OCI-LY3 (cell line): ENCODE measurements around the gene GALNT1.
"Not testable (repeated sequence)": the region's sequence is repeated elsewhere in the genome, so short reads cannot be mapped to it uniquely, and the experiment has no call there.

ENCODE experiments used
- H2AFZ ChIP-seq: fragments of 200-600, 300-600 bp; shearing (Covaris generic); 2 replicates; pipeline ENCODE4 v1.6.0; 2014; ENCODE audit warnings: antibody characterized with exemption, low read depth, low read length
- H3K27ac ChIP-seq: fragments of 200-600, 300-600 bp; sonication (generic); 2 replicates; pipeline ENCODE4 v1.5.1; 2014; ENCODE audit warnings: mild to moderate bottlenecking, low read length, moderate library complexity, mixed read lengths
- H3K27me3 ChIP-seq: fragments of 200-600, 300-600 bp; sonication (generic); 2 replicates; pipeline ENCODE4 v1.6.1; 2014; ENCODE audit warnings: low read depth, low read length, mixed read lengths
- H3K36me3 ChIP-seq: fragments of 200-600, 300-600 bp; sonication (generic); replicated peaks from 2 replicates; pipeline ENCODE3; 2014; ENCODE audit warnings: low read depth, low read length, mixed read lengths
- H3K4me1 ChIP-seq: fragments of 300-600, 200-600 bp; sonication (generic); 2 replicates; pipeline ENCODE4 v1.6.1; 2014; ENCODE audit warnings: low read length, mixed read lengths
- H3K4me2 ChIP-seq: fragments of 200-600, 300-600 bp; sonication (generic); 2 replicates; pipeline ENCODE4 v1.6.1; 2014; ENCODE audit warnings: low read length, mixed read lengths
- H3K4me3 ChIP-seq: fragments of 300-600, 200-600 bp; sonication (generic); 2 replicates; pipeline ENCODE4 v1.5.1; 2014; ENCODE audit warnings: antibody characterized with exemption, mild to moderate bottlenecking, low read length, moderate library complexity
- H3K79me2 ChIP-seq: fragments of 300-600, 200-600 bp; shearing (Covaris generic); 2 replicates; pipeline ENCODE4 v1.6.1; 2014; ENCODE audit warnings: mild to moderate bottlenecking, low read length, mixed read lengths
- H3K9ac ChIP-seq: fragments of 300-600, 200-600 bp; shearing (Covaris generic); 2 replicates; pipeline ENCODE4 v1.6.0; 2014; ENCODE audit warnings: mild to moderate bottlenecking, low read length, moderate library complexity
- H3K9me3 ChIP-seq: fragments of 200-600, 300-600 bp; shearing (Covaris generic); 2 replicates; pipeline ENCODE4 v1.6.1; 2014; ENCODE audit warnings: low read length, mixed read lengths; ENCODE audit not compliant: insufficient read depth
- H4K20me1 ChIP-seq: fragments of 200-600, 300-600 bp; sonication (generic); 2 replicates; pipeline ENCODE4 v1.6.1; 2016; ENCODE audit warnings: low read length, mixed read lengths; ENCODE audit not compliant: insufficient read depth
- CTCF ChIP-seq: fragments of 200-600, 300-600 bp; sonication (generic); IDR thresholded peaks from 2 replicates; pipeline ENCODE4 v1.5.1; 2014; ENCODE audit warnings: antibody characterized with exemption, low read length, low read depth
- EZH2phosphoT487 ChIP-seq: fragments of 200-600 bp; shearing (Covaris generic); IDR thresholded peaks from 2 replicates; pipeline ENCODE4 v1.6.1; 2018; ENCODE audit warnings: antibody characterized with exemption, mixed run types, low read depth

GALNT1 gene

GRCh38 chr18:35572644-35573043 lies 8.9 kb upstream of the GALNT1 start:
- peaks cover 11% of the 10 kb centered on the region; the same call in 1 of the 2 replicates for H3K9me3 ChIP-seq
- 0 out of 2 replicates have a peak, but pooled peaks cover 4% of the 10 kb centered on the region for H3K27me3 ChIP-seq
- no peak overlapping the region for H2AFZ ChIP-seq
- TF ChIP-seq CTCF: no peak
- no peak for TF ChIP-seq EZH2phosphoT487
- no peak overlapping the region for H3K4me3 ChIP-seq
- no peak overlapping the region for H3K4me2 ChIP-seq
- H4K20me1 ChIP-seq: no peaks in the 10 kb centered on the region
- H3K27ac ChIP-seq: no peak overlapping the region
- H3K4me1 ChIP-seq: peaks cover 12% of the 10 kb centered on the region
- no peaks in the 10 kb centered on the region for H3K79me2 ChIP-seq
- H3K9ac ChIP-seq: no peak overlapping the region
- H3K36me3 ChIP-seq: peaks cover 8% of the 10 kb centered on the region

- Histone ChIP-seq H3K4me2 (no peak overlapping the region), H3K9me3 (peaks cover 11% of the 10 kb centered on the region; the same call in 1 of the 2 replicates), H3K27ac (no peak overlapping the region), H3K79me2 (no peaks in the 10 kb centered on the region), H4K20me1 (no peaks in the 10 kb centered on the region), H3K4me1 (peaks cover 17% of the 10 kb centered on the region), H2AFZ (no peak overlapping the region), H3K4me3 (no peak overlapping the region), H3K36me3 (peaks cover 8% of the 10 kb centered on the region), H3K27me3 (peaks cover 9% of the 10 kb centered on the region), H3K9ac (no peak overlapping the region)
- TF ChIP-seq EZH2phosphoT487 (no peak), CTCF (no peak)
These were observed 8.0 kb upstream of the GALNT1 start for GRCh38 chr18:35573531-35573930.

GRCh38 chr18:35576240-35576845 lies 5.2 kb upstream of the GALNT1 start:
- H3K9ac ChIP-seq, H3K36me3 ChIP-seq, H3K79me2 ChIP-seq, H2AFZ ChIP-seq, H4K20me1 ChIP-seq: not testable (repeated sequence)
- peaks cover 11% of the 10 kb centered on the region; the same call in 1 of the 2 replicates for H3K9me3 ChIP-seq
- peaks cover 24% of the 10 kb centered on the region for H3K27me3 ChIP-seq
- 0 out of 2 replicates have a peak overlapping the region, but pooled peaks have one; percentile 25 for H3K4me3 ChIP-seq
- peaks cover 21% of the 10 kb centered on the region for H3K4me1 ChIP-seq
- H3K4me2 ChIP-seq: peak overlapping the region; percentile 53
- peak overlapping the region; percentile 2; the same call in 1 of the 2 replicates for H3K27ac ChIP-seq

- H3K4me2 ChIP-seq: peak overlapping the region; percentile 53
- H3K9me3 ChIP-seq: peaks cover 11% of the 10 kb centered on the region; the same call in 1 of the 2 replicates
- H3K9ac ChIP-seq: no peak overlapping the region
- H3K4me3 ChIP-seq: peak overlapping the region; percentile 25
- peaks cover 22% of the 10 kb centered on the region for H3K4me1 ChIP-seq
- no peaks in the 10 kb centered on the region for H4K20me1 ChIP-seq
- peaks cover 8% of the 10 kb centered on the region for H3K36me3 ChIP-seq
- no peak overlapping the region for H2AFZ ChIP-seq
- H3K27me3 ChIP-seq: peaks cover 21% of the 10 kb centered on the region
- TF ChIP-seq EZH2phosphoT487: no peak
- peak overlapping the region; percentile 9; the same call in 1 of the 2 replicates for H3K27ac ChIP-seq
- H3K79me2 ChIP-seq: peaks cover 5% of the 10 kb centered on the region
These were observed 4.3 kb upstream of the GALNT1 start for GRCh38 chr18:35577045-35577848.

- peaks cover 11% of the 10 kb centered on the region; the same call in 1 of the 2 replicates for H3K9me3 ChIP-seq
- H3K4me2 ChIP-seq: no peak overlapping the region
- no peak overlapping the region for H3K4me3 ChIP-seq
- H3K36me3 ChIP-seq: peaks cover 8% of the 10 kb centered on the region
- H4K20me1 ChIP-seq: no peaks in the 10 kb centered on the region; the same call in 1 of the 2 replicates
- H3K4me1 ChIP-seq: peaks cover 33% of the 10 kb centered on the region
- TF ChIP-seq EZH2phosphoT487 (no peak), CTCF (no peak)
- peaks cover 21% of the 10 kb centered on the region for H3K27me3 ChIP-seq
- H3K9ac ChIP-seq: no peak overlapping the region
- no peak overlapping the region for H2AFZ ChIP-seq
- no peak overlapping the region for H3K27ac ChIP-seq
- peaks cover 18% of the 10 kb centered on the region for H3K79me2 ChIP-seq
These were observed 3.1 kb upstream of the GALNT1 start for GRCh38 chr18:35578481-35578880.
